K562 (cell line): ENCODE data around the gene FAM227B. TPM values are rescaled to one million over a fixed set of nuclear protein-coding genes. Genes with fewer than 3 reads are reported as not detected.

Source experiments
- CEBPB ChIP-seq: fragments of 450-650 bp; IDR thresholded peaks from 2 replicates; pipeline ENCODE4 v1.6.1; 2016; ENCODE audit warnings: missing genetic modification characterization, missing compliant biosample characterization
- DNMT1 ChIP-seq: fragments of 450-650 bp; IDR thresholded peaks from 2 replicates; pipeline ENCODE4 v1.6.1; 2016; ENCODE audit warnings: antibody characterized with exemption, mild to moderate bottlenecking
- KDM1A ChIP-seq, 2 experiments: fragments of 450-650 bp; IDR thresholded peaks; 2 replicates each; pipeline ENCODE4 v1.6.1; 2016; ENCODE audit warnings: mild to moderate bottlenecking in 2 of 2
- L3MBTL2 ChIP-seq: fragments of 450-650 bp; IDR thresholded peaks from 2 replicates; pipeline ENCODE4 v1.6.1; 2016; ENCODE audit warnings: mild to moderate bottlenecking, moderate library complexity
- MXI1 ChIP-seq: IDR thresholded peaks from 2 replicates; pipeline ENCODE4 v1.6.1; 2011; ENCODE audit warnings: low read depth, mild to moderate bottlenecking, improper control_type of control experiment, low read length
- ZBTB11 ChIP-seq, 3 experiments: fragments of 200-800 bp in 1 of 3; fragments of 250-450 bp in 1 of 3; fragments of 450-650 bp in 1 of 3; sonication (Bioruptor Pico) in 1 of 3; sonication (Bioruptor generic) in 1 of 3; formaldehyde crosslinking in 1 of 3; IDR thresholded peaks; 2 replicates each; pipeline versions ENCODE4 v1.6.1 to v1.8.0; 2016 to 2022; ENCODE audit warnings: mild to moderate bottlenecking in 2 of 3, missing genetic modification characterization in 2 of 3, missing compliant biosample characterization in 1 of 3, moderate library complexity in 1 of 3
- ZNF695 ChIP-seq: fragments of 450-650 bp; formaldehyde crosslinking; IDR thresholded peaks from 2 replicates; pipeline ENCODE4 v1.4.0; 2020; ENCODE audit warnings: mild to moderate bottlenecking, moderate library complexity
- polyA plus RNA-seq, 8 experiments: library from polyadenylated mRNA; depleted of rRNA in 4 of 8; stranded (reverse) in 5 of 8; unstranded in 3 of 8; fragments of >200 nt; fragmentation: Nextera tagmentation in 2 of 8; fragmentation: Illumina TruSeq in 1 of 8; extraction: Ambion mirVana in 2 of 8; extraction: Trizol in 1 of 8; gene quantifications; 2 replicates each; pipeline versions ENCODE4 v1.2.1 to v1.2.3, GENCODE V29; 2011 to 2014; ENCODE audit warnings: inconsistent platforms in 1 of 8, missing spikeins in 1 of 8
- total RNA-seq, 7 experiments: library from RNA; depleted of rRNA in 6 of 7; stranded (reverse); fragments of >200 nt in 6 of 7; fragmentation: Illumina TruSeq in 2 of 7; extraction: Trizol in 2 of 7; gene quantifications; 2 replicates each; pipeline versions ENCODE4 v1.2.1 to v1.2.3, GENCODE V29; 2011 to 2021; ENCODE audit warnings: low replicate concordance in 1 of 7

The FAM227B gene
- total and polyA plus RNA-seq, 9 of the 15 experiments (the other 6 are each of a cell fraction or from before 2014, with no cell fraction given) = 5.1 to 12.5 (median 11.2) TPM

GRCh38 chr15:49438962-49439631 lies 181.5 kb downstream of the FAM227B start (continued):
- 0 out of 6 replicates have a peak, but pooled peaks of 1 of the 3 experiments have one; percentile 35 for TF ChIP-seq ZBTB11 (CRISPR knock-in tag; IDR thresholded peaks at IDR 0.05)
- TF ChIP-seq L3MBTL2 = 0 out of 2 replicates have a peak, but pooled peaks have one; percentile 24
- peak; percentile 21; the same call in 1 of the 2 replicates for TF ChIP-seq CEBPB (tag)
- no peak for TF ChIP-seq MXI1
- no peak for TF ChIP-seq KDM1A (IDR thresholded peaks at IDR 0.05)
- no peak for TF ChIP-seq DNMT1
- TF ChIP-seq ZNF695 = 0 out of 2 replicates have a peak, but pooled peaks have one; percentile 18
